Right hindlimb (tissue), 1 donor: ENCODE measurements around the gene ADGRB2.

ENCODE experiments used
- DNase-seq: peaks from one replicate; pipeline ENCODE4 v3.0.0-alpha.2; 2018

The ADGRB2 gene

DNA sequence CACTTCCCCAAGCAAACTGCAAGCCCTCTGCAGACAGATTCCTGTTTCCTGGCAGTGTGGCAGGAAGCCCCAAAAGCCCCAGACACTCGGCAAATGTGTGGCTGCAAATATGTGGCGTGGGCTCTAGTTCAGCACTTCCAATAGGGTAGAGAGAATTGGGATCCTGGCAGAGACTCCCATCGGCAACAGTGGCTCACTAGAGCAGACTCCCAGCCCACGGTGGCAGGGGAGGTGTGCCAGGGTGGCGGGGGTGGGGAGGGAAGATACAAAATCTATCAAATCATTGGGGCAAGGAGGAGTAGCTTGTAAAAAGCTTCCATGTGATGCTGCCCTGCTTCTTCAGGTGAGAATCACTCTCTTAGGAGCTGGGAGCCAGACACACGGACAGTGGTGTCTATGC is 86.2 kb downstream of the ADGRB2 start:
- DNase-seq: no peak

DNA sequence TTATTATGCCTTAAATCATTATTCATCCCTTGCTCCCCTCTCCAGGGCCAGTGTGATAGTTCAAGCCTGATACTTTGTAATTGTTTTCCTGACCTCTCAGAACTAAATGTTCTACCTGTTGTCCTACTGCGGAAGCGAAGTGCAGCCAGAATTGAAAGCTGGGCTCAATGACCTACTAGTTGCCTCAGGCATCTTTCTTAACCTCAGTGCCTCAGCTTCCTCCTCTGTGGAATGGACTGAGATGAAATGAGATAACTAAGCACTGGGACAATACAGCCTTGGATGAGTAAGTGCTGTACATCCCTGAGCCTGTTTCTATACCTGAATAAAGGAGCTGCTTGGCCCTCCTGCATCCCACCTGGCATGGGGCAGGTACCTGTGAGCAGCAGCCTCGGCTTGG is 86.7 kb downstream of the ADGRB2 start:
- no peak for DNase-seq
